ENCODE measurements around the gene NPPC.
A peak's percentile ranks its signal among the peaks of the same experiment; 100 is the strongest.
"Not testable (repeated sequence)": the region's sequence is repeated elsewhere in the genome, so short reads cannot be mapped to it uniquely, and the experiment has no call there.

The NPPC gene

GRCh38 chr2:231947112-231947511, 20.9 kb upstream of the NPPC start:
- not testable (repeated sequence) for H3K9me3 ChIP-seq (ENCODE audit: insufficient read depth, low read depth, low read length); H4K91ac ChIP-seq (ENCODE audit: low read depth, low read length); H4K12ac ChIP-seq (ENCODE audit: low read depth, low read length); H3K36me3 ChIP-seq (ENCODE audit: control insufficient read depth in 1 of 2, insufficient read depth in 2 of 2, low read length in 2 of 2); H2BK120ac ChIP-seq (ENCODE audit: insufficient read depth, low read length, poor library complexity); H3K4me1 ChIP-seq (ENCODE audit: control insufficient read depth in 1 of 2, insufficient read depth in 2 of 2, low read length in 2 of 2); H3K4me3 ChIP-seq (ENCODE audit: low read depth, low read length); H2AFZ ChIP-seq (ENCODE audit: insufficient read depth, low read length, poor library complexity); H3K79me2 ChIP-seq (ENCODE audit: control insufficient read depth, insufficient read depth, low read length, poor library complexity); H3K4me2 ChIP-seq (ENCODE audit: low read length); H3K27ac ChIP-seq (ENCODE audit: low read depth, low read length); H3K27me3 ChIP-seq (ENCODE audit: insufficient read depth, low read length); H3K18ac ChIP-seq (ENCODE audit: low read length); H2AK5ac ChIP-seq (ENCODE audit: low read length); DNase-seq; H3K9ac ChIP-seq (ENCODE audit: low read length); H2BK5ac ChIP-seq (ENCODE audit: low read depth, low read length, poor library complexity); H4K8ac ChIP-seq (ENCODE audit: low read depth, low read length); H3K4ac ChIP-seq (ENCODE audit: low read depth, low read length); H3K79me1 ChIP-seq (ENCODE audit: low read length); H3K23ac ChIP-seq (ENCODE audit: low read length); H3K14ac ChIP-seq (ENCODE audit: low read length); H2BK12ac ChIP-seq (ENCODE audit: low read length)
- WGBS (ENCODE audit: extremely low coverage, insufficient coverage, insufficient read length): no CpG with 5 or more reads among the region's 11 CpGs

GRCh38 chr2:231946241-231946814, 20.1 kb upstream of the NPPC start:
- no peak overlapping the region for H3K14ac ChIP-seq (ENCODE audit: low read length)
- no peak overlapping the region for H3K4ac ChIP-seq (ENCODE audit: low read depth, low read length)
- H3K4me2 ChIP-seq (ENCODE audit: low read length): no peak overlapping the region
- peaks cover 1% of the 10 kb centered on the region for H3K9me3 ChIP-seq (ENCODE audit: insufficient read depth, low read depth, low read length)
- H3K4me3 ChIP-seq (ENCODE audit: low read depth, low read length): no peak overlapping the region
- no peak overlapping the region for H3K27ac ChIP-seq (ENCODE audit: low read depth, low read length)
- no peak overlapping the region for H2BK12ac ChIP-seq (ENCODE audit: low read length)
- H2AK5ac ChIP-seq (ENCODE audit: low read length): no peak overlapping the region
- no peak overlapping the region for H2BK5ac ChIP-seq (ENCODE audit: low read depth, low read length, poor library complexity)
- H4K8ac ChIP-seq (ENCODE audit: low read depth, low read length): no peak overlapping the region
- no peaks in the 10 kb centered on the region for H3K36me3 ChIP-seq (ENCODE audit: control insufficient read depth in 1 of 2, insufficient read depth in 2 of 2, low read length in 2 of 2)
- no peak overlapping the region for H2AFZ ChIP-seq (ENCODE audit: insufficient read depth, low read length, poor library complexity)
- H3K79me2 ChIP-seq (ENCODE audit: control insufficient read depth, insufficient read depth, low read length, poor library complexity): no peaks in the 10 kb centered on the region
- WGBS (ENCODE audit: extremely low coverage, insufficient coverage, insufficient read length): no CpG with 5 or more reads among the region's 15 CpGs
- H3K79me1 ChIP-seq (ENCODE audit: low read length): no peaks in the 10 kb centered on the region
- H4K12ac ChIP-seq (ENCODE audit: low read depth, low read length): no peak overlapping the region
- no peak overlapping the region for H3K9ac ChIP-seq (ENCODE audit: low read length)
- no peak overlapping the region for H3K23ac ChIP-seq (ENCODE audit: low read length)
- no peaks in the 10 kb centered on the region for H3K4me1 ChIP-seq (ENCODE audit: control insufficient read depth in 1 of 2, insufficient read depth in 2 of 2, low read length in 2 of 2)
- no peak overlapping the region for H2BK120ac ChIP-seq (ENCODE audit: insufficient read depth, low read length, poor library complexity)
- no peak overlapping the region for H4K91ac ChIP-seq (ENCODE audit: low read depth, low read length)
- H3K18ac ChIP-seq (ENCODE audit: low read length): no peak overlapping the region
- no peak for DNase-seq
- H3K27me3 ChIP-seq (ENCODE audit: insufficient read depth, low read length): no peaks in the 10 kb centered on the region

GRCh38 chr2:231942180-231942579, 16.0 kb upstream of the NPPC start:
- no peak overlapping the region for H3K9ac ChIP-seq (ENCODE audit: low read length)
- H4K12ac ChIP-seq (ENCODE audit: low read depth, low read length): no peak overlapping the region
- peaks cover 1% of the 10 kb centered on the region for H3K9me3 ChIP-seq (ENCODE audit: insufficient read depth, low read depth, low read length)
- H2BK12ac ChIP-seq (ENCODE audit: low read length): no peak overlapping the region
- H3K4me2 ChIP-seq (ENCODE audit: low read length): no peak overlapping the region
- whole genome bisulfite sequencing (ENCODE audit: extremely low coverage, insufficient coverage, insufficient read length): no CpG with 5 or more reads among the region's 6 CpGs
- no peaks in the 10 kb centered on the region for H3K27me3 ChIP-seq (ENCODE audit: insufficient read depth, low read length)
- H2BK120ac ChIP-seq (ENCODE audit: insufficient read depth, low read length, poor library complexity): no peak overlapping the region
- H3K14ac ChIP-seq (ENCODE audit: low read length): no peak overlapping the region
- H3K79me2 ChIP-seq (ENCODE audit: control insufficient read depth, insufficient read depth, low read length, poor library complexity): no peaks in the 10 kb centered on the region
- H3K79me1 ChIP-seq (ENCODE audit: low read length): no peaks in the 10 kb centered on the region
- H3K36me3 ChIP-seq (ENCODE audit: control insufficient read depth in 1 of 2, insufficient read depth in 2 of 2, low read length in 2 of 2): no peaks in the 10 kb centered on the region
- no peak overlapping the region for H3K4ac ChIP-seq (ENCODE audit: low read depth, low read length)
- DNase-seq: no peak
- no peak overlapping the region for H3K18ac ChIP-seq (ENCODE audit: low read length)
- no peak overlapping the region for H3K4me3 ChIP-seq (ENCODE audit: low read depth, low read length)
- H3K4me1 ChIP-seq (ENCODE audit: control insufficient read depth in 1 of 2, insufficient read depth in 2 of 2, low read length in 2 of 2): no peaks in the 10 kb centered on the region
- no peak overlapping the region for H2BK5ac ChIP-seq (ENCODE audit: low read depth, low read length, poor library complexity)
- no peak overlapping the region for H3K23ac ChIP-seq (ENCODE audit: low read length)
- H2AK5ac ChIP-seq (ENCODE audit: low read length): no peak overlapping the region
- H4K91ac ChIP-seq (ENCODE audit: low read depth, low read length): no peak overlapping the region
- H3K27ac ChIP-seq (ENCODE audit: low read depth, low read length): no peak overlapping the region
- H2AFZ ChIP-seq (ENCODE audit: insufficient read depth, low read length, poor library complexity): no peak overlapping the region
- no peak overlapping the region for H4K8ac ChIP-seq (ENCODE audit: low read depth, low read length)

GRCh38 chr2:231941673-231942072, 15.5 kb upstream of the NPPC start:
- Histone ChIP-seq H2BK12ac (ENCODE audit: low read length) (no peak overlapping the region), H2AK5ac (ENCODE audit: low read length) (no peak overlapping the region), H3K4ac (ENCODE audit: low read depth, low read length) (no peak overlapping the region), H3K23ac (ENCODE audit: low read length) (no peak overlapping the region), H3K36me3 (ENCODE audit: control insufficient read depth in 1 of 2, insufficient read depth in 2 of 2, low read length in 2 of 2) (no peaks in the 10 kb centered on the region), H4K8ac (ENCODE audit: low read depth, low read length) (no peak overlapping the region), H3K27me3 (ENCODE audit: insufficient read depth, low read length) (no peaks in the 10 kb centered on the region), H4K12ac (ENCODE audit: low read depth, low read length) (no peak overlapping the region), H3K27ac (ENCODE audit: low read depth, low read length) (no peak overlapping the region), H3K14ac (ENCODE audit: low read length) (no peak overlapping the region), H3K18ac (ENCODE audit: low read length) (no peak overlapping the region), H3K4me2 (ENCODE audit: low read length) (no peak overlapping the region), H2BK5ac (ENCODE audit: low read depth, low read length, poor library complexity) (no peak overlapping the region), H3K9ac (ENCODE audit: low read length) (peak overlapping the region; percentile 13), H3K9me3 (ENCODE audit: insufficient read depth, low read depth, low read length) (peaks cover 1% of the 10 kb centered on the region), H3K79me1 (ENCODE audit: low read length) (no peaks in the 10 kb centered on the region), H2AFZ (ENCODE audit: insufficient read depth, low read length, poor library complexity) (no peak overlapping the region), H2BK120ac (ENCODE audit: insufficient read depth, low read length, poor library complexity) (no peak overlapping the region), H3K4me1 (ENCODE audit: control insufficient read depth in 1 of 2, insufficient read depth in 2 of 2, low read length in 2 of 2) (no peaks in the 10 kb centered on the region), H3K79me2 (ENCODE audit: control insufficient read depth, insufficient read depth, low read length, poor library complexity) (no peaks in the 10 kb centered on the region), H4K91ac (ENCODE audit: low read depth, low read length) (no peak overlapping the region), H3K4me3 (ENCODE audit: low read depth, low read length) (no peak overlapping the region)
- WGBS (ENCODE audit: extremely low coverage, insufficient coverage, insufficient read length): no CpG with 5 or more reads among the region's 12 CpGs
- DNase-seq: no peak

All from trophoblast cell (in vitro differentiated cells and primary cell).